KMS-11 (cell line): ENCODE results near the gene CMSS1.

Experiments used
- H2AFZ ChIP-seq: fragments of 200-600 bp; sonication (generic); 2 replicates; pipeline ENCODE4 v1.6.1; 2016; ENCODE audit warnings: antibody characterized with exemption, mixed run types, low read depth
- H3K27ac ChIP-seq: fragments of 200-600 bp; sonication (generic); 2 replicates; pipeline ENCODE4 v1.6.1; 2016; ENCODE audit warnings: mild to moderate bottlenecking, mixed run types
- H3K27me3 ChIP-seq: fragments of 200-600 bp; sonication (generic); 2 replicates; pipeline ENCODE4 v1.6.1; 2017; ENCODE audit warnings: mild to moderate bottlenecking, low read depth, mixed run types, moderate library complexity; ENCODE audit not compliant: insufficient read depth
- H3K36me3 ChIP-seq: fragments of 200-600 bp; sonication (generic); 2 replicates; pipeline ENCODE4 v1.6.1; 2017; ENCODE audit warnings: mild to moderate bottlenecking, mixed run types; ENCODE audit not compliant: insufficient read depth
- H3K4me1 ChIP-seq: fragments of 200-600 bp; sonication (generic); 2 replicates; pipeline ENCODE4 v1.6.1; 2016; ENCODE audit warnings: mild to moderate bottlenecking, low read depth, mixed run types; ENCODE audit not compliant: poor library complexity, severe bottlenecking
- H3K4me2 ChIP-seq: fragments of 200-600 bp; sonication (generic); 2 replicates; pipeline ENCODE4 v1.7.0; 2016; ENCODE audit warnings: mild to moderate bottlenecking, mixed run types
- H3K4me3 ChIP-seq: fragments of 200-600 bp; sonication (generic); IDR thresholded peaks from 2 replicates; pipeline ENCODE4 v1.6.1; 2017; ENCODE audit warnings: low read depth, low read length, mixed read lengths; ENCODE audit not compliant: insufficient read depth
- H3K79me2 ChIP-seq: fragments of 200-600 bp; sonication (generic); 2 replicates; pipeline ENCODE4 v1.6.1; 2016; ENCODE audit warnings: low read depth, mixed run types; ENCODE audit not compliant: insufficient read depth
- H3K9ac ChIP-seq: fragments of 200-600 bp; sonication (generic); 2 replicates; pipeline ENCODE4 v1.6.1; 2016; ENCODE audit warnings: mild to moderate bottlenecking, mixed run types
- H4K20me1 ChIP-seq: fragments of 200-600 bp; sonication (generic); 2 replicates; pipeline ENCODE4 v1.6.1; 2016; ENCODE audit warnings: mild to moderate bottlenecking, mixed run types; ENCODE audit not compliant: insufficient read depth
- TF ChIP-seq, protein P1 (sequence below): fragments of 200-600 bp; sonication (generic); conservative IDR thresholded peaks from 2 replicates; pipeline ENCODE4 v1.6.1; 2017; ENCODE audit warnings: low read depth, mild to moderate bottlenecking, antibody characterized with exemption, low read length, moderate library complexity, mixed read lengths

The CMSS1 gene

DNA sequence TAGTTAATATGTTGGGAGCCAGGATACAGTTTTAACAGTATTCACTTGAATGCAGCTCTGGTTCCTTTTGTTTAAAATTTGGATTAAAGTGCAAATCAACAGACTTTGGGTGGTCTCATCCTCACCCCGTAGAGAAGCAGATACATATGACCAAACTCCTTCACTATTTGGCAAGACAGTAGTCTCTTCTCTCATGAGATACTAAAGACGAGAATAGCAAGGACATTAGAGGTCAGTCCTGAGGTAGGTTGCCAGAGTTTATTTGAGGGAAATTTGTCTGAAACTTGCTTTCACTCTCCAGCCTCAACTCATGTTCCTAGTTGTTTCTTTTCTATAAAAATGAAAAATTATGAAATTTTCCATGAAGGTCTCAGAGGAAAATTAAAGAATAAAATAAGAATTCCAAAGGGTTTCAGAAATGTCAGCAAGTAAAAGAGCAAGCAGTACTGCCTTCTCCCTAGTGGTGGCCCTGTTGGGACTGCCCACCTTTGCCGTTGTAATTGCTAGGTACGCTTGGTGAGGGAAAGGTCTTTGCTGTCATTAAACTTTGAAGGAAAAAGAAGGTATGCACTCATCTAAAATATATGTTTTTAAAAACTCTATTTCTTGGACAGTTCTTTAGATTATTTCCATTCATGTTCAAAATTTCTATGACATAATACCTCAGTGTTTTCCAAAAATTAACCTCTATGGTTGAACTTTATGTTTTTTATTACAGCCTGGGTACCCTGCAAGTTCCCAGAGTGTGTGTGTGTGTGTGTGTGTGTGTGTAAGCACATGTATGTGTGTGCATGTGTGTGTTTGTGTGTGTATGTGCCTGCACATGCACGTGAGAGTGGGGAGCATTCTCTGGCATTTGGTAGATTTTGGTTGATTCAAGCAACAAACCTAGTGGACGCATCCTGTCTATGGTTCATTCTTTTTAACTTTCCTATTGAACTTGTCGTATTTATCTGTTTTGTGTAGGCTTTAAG lies 111.4 kb downstream of the CMSS1 start:
- Histone ChIP-seq H3K27me3 (no peaks in the 10 kb centered on the region), H3K4me2 (peak overlapping the region; percentile 44; the same call in 1 of the 2 replicates), H3K4me1 (peaks cover 25% of the 10 kb centered on the region), H4K20me1 (no peaks in the 10 kb centered on the region), H3K79me2 (no peaks in the 10 kb centered on the region), H2AFZ (no peak overlapping the region), H3K4me3 (no peak overlapping the region), H3K9ac (no peak overlapping the region), H3K36me3 (no peaks in the 10 kb centered on the region), H3K27ac (peak overlapping the region; percentile 13; the same call in 1 of the 2 replicates)
- TF ChIP-seq, protein P1, sequence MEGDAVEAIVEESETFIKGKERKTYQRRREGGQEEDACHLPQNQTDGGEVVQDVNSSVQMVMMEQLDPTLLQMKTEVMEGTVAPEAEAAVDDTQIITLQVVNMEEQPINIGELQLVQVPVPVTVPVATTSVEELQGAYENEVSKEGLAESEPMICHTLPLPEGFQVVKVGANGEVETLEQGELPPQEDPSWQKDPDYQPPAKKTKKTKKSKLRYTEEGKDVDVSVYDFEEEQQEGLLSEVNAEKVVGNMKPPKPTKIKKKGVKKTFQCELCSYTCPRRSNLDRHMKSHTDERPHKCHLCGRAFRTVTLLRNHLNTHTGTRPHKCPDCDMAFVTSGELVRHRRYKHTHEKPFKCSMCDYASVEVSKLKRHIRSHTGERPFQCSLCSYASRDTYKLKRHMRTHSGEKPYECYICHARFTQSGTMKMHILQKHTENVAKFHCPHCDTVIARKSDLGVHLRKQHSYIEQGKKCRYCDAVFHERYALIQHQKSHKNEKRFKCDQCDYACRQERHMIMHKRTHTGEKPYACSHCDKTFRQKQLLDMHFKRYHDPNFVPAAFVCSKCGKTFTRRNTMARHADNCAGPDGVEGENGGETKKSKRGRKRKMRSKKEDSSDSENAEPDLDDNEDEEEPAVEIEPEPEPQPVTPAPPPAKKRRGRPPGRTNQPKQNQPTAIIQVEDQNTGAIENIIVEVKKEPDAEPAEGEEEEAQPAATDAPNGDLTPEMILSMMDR, result no peak

DNA sequence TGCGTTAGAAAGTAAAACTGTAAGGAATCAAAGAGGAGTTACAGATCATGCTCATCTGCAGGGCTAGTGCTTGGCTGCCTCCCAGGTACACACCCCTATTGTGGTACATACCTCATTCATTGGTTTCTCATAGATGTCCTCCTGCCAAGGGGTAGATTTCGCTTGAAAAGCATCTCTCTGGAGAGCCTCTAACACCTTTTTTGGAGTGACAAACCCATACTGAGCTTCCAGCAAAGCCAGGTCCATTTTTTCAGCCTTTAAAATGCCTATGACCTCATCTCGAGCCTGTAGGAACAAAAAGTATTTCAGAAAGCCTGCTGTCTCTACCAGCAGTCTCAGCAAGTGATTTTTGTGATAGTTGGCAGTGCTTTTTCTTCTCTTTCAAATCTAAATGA lies 112.1 kb downstream of the CMSS1 start:
- no peaks in the 10 kb centered on the region for H3K36me3 ChIP-seq
- H2AFZ ChIP-seq, result no peak overlapping the region
- no peaks in the 10 kb centered on the region for H4K20me1 ChIP-seq
- H3K9ac ChIP-seq, result no peak overlapping the region
- H3K27ac ChIP-seq, result peak overlapping the region; percentile 13; the same call in 1 of the 2 replicates
- no peaks in the 10 kb centered on the region for H3K79me2 ChIP-seq
- H3K4me1 ChIP-seq, result peaks cover 27% of the 10 kb centered on the region
- no peak overlapping the region for H3K4me3 ChIP-seq
- H3K27me3 ChIP-seq, result no peaks in the 10 kb centered on the region
- H3K4me2 ChIP-seq, result peak overlapping the region; percentile 44
- TF ChIP-seq, protein P1, result no peak

DNA sequence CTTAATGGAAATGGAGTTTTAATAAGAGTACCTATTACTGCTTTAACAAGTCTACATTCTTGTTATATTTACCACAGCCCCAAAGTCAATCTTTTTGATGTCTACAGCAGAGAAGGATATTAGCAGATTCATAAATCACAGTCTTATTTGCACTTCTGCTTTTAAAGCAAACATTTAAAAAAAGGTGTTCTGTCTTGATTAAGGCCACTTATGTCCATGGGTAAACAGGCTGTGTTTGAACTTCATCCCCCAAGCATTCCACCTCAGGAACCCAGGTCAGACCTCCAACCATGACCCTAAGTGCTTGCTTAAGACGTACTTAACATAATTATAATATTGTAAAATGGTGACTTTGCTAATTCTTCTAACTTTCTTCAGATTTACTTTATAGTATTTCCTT lies 113.4 kb downstream of the CMSS1 start:
- H3K36me3 ChIP-seq, result no peaks in the 10 kb centered on the region

DNA sequence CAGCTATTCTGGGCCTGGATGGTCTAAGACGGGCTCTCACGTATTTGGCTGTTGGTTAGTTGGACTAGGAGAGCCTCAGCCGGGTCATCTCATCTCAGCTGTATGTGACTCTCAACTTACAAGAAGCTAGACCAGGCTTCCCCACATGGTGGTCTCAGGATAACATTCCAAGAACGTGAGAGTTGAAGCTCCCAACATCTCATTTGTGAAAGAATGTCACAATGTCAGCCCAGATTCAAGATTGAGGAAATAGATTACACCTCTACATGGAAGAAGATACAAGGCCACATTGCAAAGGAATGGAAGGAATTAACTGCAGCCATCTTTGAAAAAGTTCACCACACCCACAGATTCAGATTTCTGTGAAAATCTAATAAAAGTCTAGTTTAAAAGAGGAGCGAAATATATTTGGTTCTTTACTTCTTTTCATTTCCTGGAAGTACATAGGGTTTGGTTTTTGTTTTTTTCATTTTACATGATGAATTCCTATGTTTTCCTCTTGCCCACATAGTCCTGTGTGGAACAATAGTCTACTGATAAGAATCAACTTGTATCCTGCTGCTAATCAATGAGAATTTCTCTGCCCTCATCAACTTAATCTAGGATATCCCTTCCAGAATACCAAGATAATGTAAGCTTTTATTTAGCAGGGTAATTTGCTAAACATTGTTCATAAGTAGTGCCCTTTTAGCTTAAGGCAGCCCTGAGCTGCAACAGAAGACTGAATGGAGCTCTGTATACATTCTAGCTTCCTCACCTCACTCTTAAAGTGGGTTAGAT lies 116.5 kb downstream of the CMSS1 start:
- Histone ChIP-seq H3K27me3 (no peaks in the 10 kb centered on the region), H3K4me1 (peaks cover 48% of the 10 kb centered on the region), H3K79me2 (no peaks in the 10 kb centered on the region; the same call in 1 of the 2 replicates), H3K4me2 (no peak overlapping the region), H4K20me1 (no peaks in the 10 kb centered on the region), H3K9ac (no peak overlapping the region), H3K36me3 (no peaks in the 10 kb centered on the region), H2AFZ (no peak overlapping the region), H3K27ac (no peak overlapping the region), H3K4me3 (no peak overlapping the region)
- TF ChIP-seq, protein P1, result no peak

More for the DNA sequence above, 113.4 kb downstream of the CMSS1 start:
- no peak overlapping the region for H3K27ac ChIP-seq
- H3K27me3 ChIP-seq, result no peaks in the 10 kb centered on the region
- no peaks in the 10 kb centered on the region for H4K20me1 ChIP-seq
- H3K4me2 ChIP-seq, result no peak overlapping the region
- peaks cover 33% of the 10 kb centered on the region for H3K4me1 ChIP-seq
- TF ChIP-seq, protein P1, result no peak
- no peak overlapping the region for H2AFZ ChIP-seq
- H3K4me3 ChIP-seq, result no peak overlapping the region
- no peaks in the 10 kb centered on the region for H3K79me2 ChIP-seq
- no peak overlapping the region for H3K9ac ChIP-seq
